ENCODE data around the gene FAM240B.

FAM240B gene

GRCh38 chr9:38720083-38720745 is at the start of gene FAM240B:
TSS of gene FAM240B (minus strand) at chr9:38720133. CDS start at chr9:38703999, 16,134 bp downstream.
- no peak for DNase-seq

- DNase-seq, result no peak
These were observed 48.4 kb upstream of the FAM240B start for GRCh38 chr9:38768351-38768761.

GRCh38 chr9:38765101-38765500 is 45.2 kb upstream of the FAM240B start:
- DNase-seq, result no peak

- no peak for DNase-seq
These were observed 42.1 kb upstream of the FAM240B start for GRCh38 chr9:38761999-38762398.

GRCh38 chr9:38761339-38761738 is 41.4 kb upstream of the FAM240B start:
- DNase-seq, result no peak

- DNase-seq, result no peak
These were observed 36.8 kb upstream of the FAM240B start for GRCh38 chr9:38756702-38757101.

GRCh38 chr9:38747941-38748340 is 28.0 kb upstream of the FAM240B start:
- DNase-seq, result no peak

GRCh38 chr9:38747067-38747466 is 27.1 kb upstream of the FAM240B start:
- no peak for DNase-seq

- DNase-seq, result no peak
These were observed 26.4 kb upstream of the FAM240B start for GRCh38 chr9:38746303-38746702.

- DNase-seq, result no peak
These were observed 24.6 kb upstream of the FAM240B start for GRCh38 chr9:38744484-38744883.

GRCh38 chr9:38737246-38737645 is 17.3 kb upstream of the FAM240B start:
- DNase-seq, result no peak

GRCh38 chr9:38734831-38735230 is 14.9 kb upstream of the FAM240B start:
- no peak for DNase-seq

- no peak for DNase-seq
These were observed 13.6 kb upstream of the FAM240B start for GRCh38 chr9:38733503-38733902.

- no peak for DNase-seq
These were observed 13.0 kb upstream of the FAM240B start for GRCh38 chr9:38732885-38733284.

- DNase-seq, result no peak
These were observed 7.6 kb upstream of the FAM240B start for GRCh38 chr9:38727497-38728001.

GRCh38 chr9:38724754-38725153 is 4.8 kb upstream of the FAM240B start:
- DNase-seq, result no peak

GRCh38 chr9:38718148-38718547 is 1.8 kb downstream of the FAM240B start:
- no peak for DNase-seq

- DNase-seq, result no peak
These were observed 4.2 kb downstream of the FAM240B start for GRCh38 chr9:38715684-38716083.

- no peak for DNase-seq
These were observed 6.5 kb downstream of the FAM240B start for GRCh38 chr9:38713426-38713825.

GRCh38 chr9:38708759-38709158 is 11.2 kb downstream of the FAM240B start:
- no peak for DNase-seq

- DNase-seq, result no peak
These were observed 11.9 kb downstream of the FAM240B start for GRCh38 chr9:38707885-38708637.

GRCh38 chr9:38706493-38706892 is 13.4 kb downstream of the FAM240B start:
- DNase-seq, result no peak

- DNase-seq, result no peak
These were observed 14.0 kb downstream of the FAM240B start for GRCh38 chr9:38705917-38706316.

GRCh38 chr9:38700695-38701094 is 19.2 kb downstream of the FAM240B start:
- DNase-seq, result no peak

All from CD4-positive, alpha-beta T cell treated with Interleukin-10 for 1 hour (primary cell).